Measurements from ENCODE around the gene IRS2.

IRS2 gene

DNA sequence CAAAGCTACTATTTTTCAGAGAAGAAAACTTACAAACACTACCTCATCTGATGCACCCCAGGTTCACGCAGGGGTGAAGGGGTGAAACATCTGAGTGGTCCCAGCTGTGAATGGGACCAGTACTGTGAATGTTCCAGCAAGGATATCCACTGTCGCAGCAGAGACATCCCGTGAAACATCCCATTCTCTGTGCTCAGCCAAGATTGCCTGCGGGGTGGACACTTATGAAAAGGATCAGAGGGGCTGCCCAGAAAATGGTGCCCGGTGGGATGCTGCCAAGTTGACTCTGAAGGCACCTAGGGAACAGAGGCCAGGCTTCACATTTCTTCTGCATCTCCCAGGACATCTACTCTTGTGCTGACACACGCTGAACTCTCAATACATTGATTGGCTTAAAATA, 15.9 kb downstream of the IRS2 start:
- H3K4me3 ChIP-seq (ENCODE audit: low read depth, low read length) = no peak overlapping the region
- DNase-seq (ENCODE audit: low read depth) = no peak
- TF ChIP-seq CTCF (conservative IDR thresholded peaks at IDR 0.05; ENCODE audit: low read depth, low read length) = no peak

DNA sequence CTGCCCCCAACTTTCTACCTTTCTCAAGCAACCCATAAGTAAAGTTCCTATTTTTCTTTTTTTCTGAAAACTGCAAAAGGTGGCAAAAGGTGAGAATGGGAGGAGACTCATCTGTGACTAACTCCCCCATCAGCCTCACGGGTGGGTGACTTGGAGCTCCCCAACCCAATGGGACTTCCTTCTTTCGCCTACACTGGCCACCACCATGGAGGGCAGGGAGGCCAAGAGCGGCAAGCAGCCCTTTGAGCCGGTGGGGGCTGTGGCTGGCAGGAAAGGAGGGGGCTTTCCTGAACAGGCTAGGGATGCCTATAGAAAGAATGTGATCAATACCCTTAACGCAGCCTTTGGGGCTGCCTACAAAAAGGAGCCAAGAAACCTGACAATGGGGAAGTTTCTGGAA, 16.5 kb downstream of the IRS2 start:
- DNase-seq (ENCODE audit: low read depth) = no peak
- TF ChIP-seq CTCF (conservative IDR thresholded peaks at IDR 0.05; ENCODE audit: low read depth, low read length) = no peak
- H3K4me3 ChIP-seq (ENCODE audit: low read depth, low read length) = no peak overlapping the region

GRCh38 chr13:109769275-109769674, 17.1 kb downstream of the IRS2 start:
- no peak for TF ChIP-seq CTCF (conservative IDR thresholded peaks at IDR 0.05; ENCODE audit: low read depth, low read length)
- no peak overlapping the region for H3K4me3 ChIP-seq (ENCODE audit: low read depth, low read length)
- no peak for DNase-seq (ENCODE audit: low read depth)

- no peak for DNase-seq (ENCODE audit: low read depth)
- no peak overlapping the region for H3K4me3 ChIP-seq (ENCODE audit: low read depth, low read length)
- no peak for TF ChIP-seq CTCF (conservative IDR thresholded peaks at IDR 0.05; ENCODE audit: low read depth, low read length)
Measured at GRCh38 chr13:109768616-109769015, 17.8 kb downstream of the IRS2 start.

- H3K4me3 ChIP-seq (ENCODE audit: low read depth, low read length) = no peak overlapping the region
- DNase-seq (ENCODE audit: low read depth) = no peak
- no peak for TF ChIP-seq CTCF (conservative IDR thresholded peaks at IDR 0.05; ENCODE audit: low read depth, low read length)
Measured at GRCh38 chr13:109768176-109768575, 18.2 kb downstream of the IRS2 start.

DNA sequence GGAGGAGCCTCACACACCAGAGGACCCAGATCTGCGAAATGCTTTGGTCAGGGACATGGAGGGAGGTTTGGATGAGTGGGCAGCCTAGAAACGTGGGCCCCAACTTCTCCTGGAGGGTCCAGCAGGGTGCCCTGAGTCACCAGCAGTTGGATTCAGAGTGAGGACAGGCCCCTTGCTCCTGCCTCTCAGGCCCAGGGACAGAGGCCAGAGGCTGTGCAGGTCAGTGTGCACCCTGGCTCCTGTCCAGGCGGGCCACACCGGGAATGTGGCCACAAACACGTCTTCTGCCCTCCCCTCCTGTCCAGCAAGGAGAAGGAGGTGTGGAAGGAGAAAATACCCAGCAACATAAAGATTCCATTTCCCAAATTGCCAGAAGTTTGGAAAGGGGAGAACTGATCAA, 19.4 kb downstream of the IRS2 start:
- H3K4me3 ChIP-seq (ENCODE audit: low read depth, low read length) = no peak overlapping the region
- no peak for DNase-seq (ENCODE audit: low read depth)
- TF ChIP-seq CTCF (conservative IDR thresholded peaks at IDR 0.05; ENCODE audit: low read depth, low read length) = no peak

GRCh38 chr13:109764470-109765291, 21.7 kb downstream of the IRS2 start:
- no peak overlapping the region for H3K4me3 ChIP-seq (ENCODE audit: low read depth, low read length)
- peak; percentile 29 for TF ChIP-seq CTCF (conservative IDR thresholded peaks at IDR 0.05; ENCODE audit: low read depth, low read length)

More at GRCh38 chr13:109764470-109765291, 21.7 kb downstream of the IRS2 start:
- DNase-seq (ENCODE audit: low read depth) = no peak
